ENCODE results near the gene PALLD.
"Not testable (repeated sequence)": the region's sequence is repeated elsewhere in the genome, so short reads cannot be mapped to it uniquely, and the experiment has no call there.

Gene PALLD

GRCh38 chr4:168682898-168683500 is 186.1 kb downstream of the PALLD start:
- DNase-seq, result no peak

GRCh38 chr4:168683595-168683994 is 186.7 kb downstream of the PALLD start:
- no peak for DNase-seq

- no peak for DNase-seq
Measured at GRCh38 chr4:168685136-168685809, 188.4 kb downstream of the PALLD start.

- DNase-seq, result no peak
Measured at GRCh38 chr4:168688584-168688983, 191.7 kb downstream of the PALLD start.

GRCh38 chr4:168689791-168690190 is 192.9 kb downstream of the PALLD start:
- DNase-seq, result no peak

- no peak for DNase-seq
Measured at GRCh38 chr4:168690199-168690598, 193.3 kb downstream of the PALLD start.

GRCh38 chr4:168691631-168692369 is 194.9 kb downstream of the PALLD start:
- DNase-seq, result no peak

- DNase-seq, result no peak
Measured at GRCh38 chr4:168693750-168694490, 197.1 kb downstream of the PALLD start.

GRCh38 chr4:168694667-168695066 is 197.8 kb downstream of the PALLD start:
- no peak for DNase-seq

- DNase-seq, result no peak
Measured at GRCh38 chr4:168695288-168695687, 198.4 kb downstream of the PALLD start.

- DNase-seq, result no peak
Measured at GRCh38 chr4:168696280-168696679, 199.4 kb downstream of the PALLD start.

- no peak for DNase-seq
Measured at GRCh38 chr4:168696826-168697225, 200.0 kb downstream of the PALLD start.

- no peak for DNase-seq
Measured at GRCh38 chr4:168699224-168699878, 202.5 kb downstream of the PALLD start.

- no peak for DNase-seq
Measured at GRCh38 chr4:168701061-168701460, 204.2 kb downstream of the PALLD start.

- DNase-seq, result not testable (repeated sequence)
Measured at GRCh38 chr4:168702581-168703087, 205.8 kb downstream of the PALLD start.

GRCh38 chr4:168705121-168705520 is 208.3 kb downstream of the PALLD start:
- no peak for DNase-seq

GRCh38 chr4:168707205-168707604 is 210.4 kb downstream of the PALLD start:
- no peak for DNase-seq

- DNase-seq, result no peak
Measured at GRCh38 chr4:168708108-168708507, 211.3 kb downstream of the PALLD start.

- DNase-seq, result no peak
Measured at GRCh38 chr4:168710353-168710946, 213.6 kb downstream of the PALLD start.

GRCh38 chr4:168711197-168712140 is 214.6 kb downstream of the PALLD start:
- DNase-seq, result no peak

- no peak for DNase-seq
Measured at GRCh38 chr4:168712316-168712890, 215.6 kb downstream of the PALLD start.
